GM18498 (cell line): ENCODE measurements around the gene WDR18.

Experiments used
- ATAC-seq: cut with Tn5 transposase; IDR thresholded peaks from one replicate; pipeline ENCODE4 v1.9.1; 2021; ENCODE audit warnings: mild to moderate bottlenecking, moderate library complexity; ENCODE audit not compliant: unreplicated experiment

WDR18 gene

DNA sequence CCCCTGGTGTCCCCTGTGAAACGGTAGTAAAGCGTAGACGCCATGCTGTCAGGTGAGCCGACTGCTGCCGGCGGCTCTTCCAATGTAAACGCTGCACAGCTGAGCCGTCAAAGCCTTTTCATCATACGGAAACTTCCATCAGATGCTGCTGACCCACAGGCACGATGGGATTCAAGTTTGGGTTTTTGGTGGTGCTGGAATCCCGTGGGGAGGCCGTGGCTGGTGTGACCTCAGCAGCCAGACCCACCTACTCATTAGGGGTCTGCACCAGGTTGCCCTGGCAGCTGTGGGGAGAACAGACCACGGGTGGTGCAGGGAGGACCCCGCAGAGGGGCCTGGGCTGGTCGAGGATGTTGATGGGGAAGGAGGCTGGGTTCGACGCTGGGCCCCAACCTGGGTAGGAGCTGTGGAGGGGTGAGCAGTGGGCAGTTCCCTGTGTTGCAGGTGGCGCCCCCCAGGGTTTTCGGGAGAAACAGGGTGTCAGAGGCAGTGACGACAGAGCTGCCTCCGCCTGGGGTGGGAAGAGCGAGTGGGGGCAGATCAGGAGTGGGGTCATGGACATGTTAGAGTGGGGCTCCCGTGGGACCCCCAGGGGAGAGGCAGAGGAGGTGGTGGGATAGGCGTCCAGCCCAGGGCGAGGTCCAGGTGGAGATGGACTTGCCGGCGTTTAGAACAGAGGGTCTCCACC lies 22.7 kb downstream of the WDR18 start:
- ATAC-seq = no peak

DNA sequence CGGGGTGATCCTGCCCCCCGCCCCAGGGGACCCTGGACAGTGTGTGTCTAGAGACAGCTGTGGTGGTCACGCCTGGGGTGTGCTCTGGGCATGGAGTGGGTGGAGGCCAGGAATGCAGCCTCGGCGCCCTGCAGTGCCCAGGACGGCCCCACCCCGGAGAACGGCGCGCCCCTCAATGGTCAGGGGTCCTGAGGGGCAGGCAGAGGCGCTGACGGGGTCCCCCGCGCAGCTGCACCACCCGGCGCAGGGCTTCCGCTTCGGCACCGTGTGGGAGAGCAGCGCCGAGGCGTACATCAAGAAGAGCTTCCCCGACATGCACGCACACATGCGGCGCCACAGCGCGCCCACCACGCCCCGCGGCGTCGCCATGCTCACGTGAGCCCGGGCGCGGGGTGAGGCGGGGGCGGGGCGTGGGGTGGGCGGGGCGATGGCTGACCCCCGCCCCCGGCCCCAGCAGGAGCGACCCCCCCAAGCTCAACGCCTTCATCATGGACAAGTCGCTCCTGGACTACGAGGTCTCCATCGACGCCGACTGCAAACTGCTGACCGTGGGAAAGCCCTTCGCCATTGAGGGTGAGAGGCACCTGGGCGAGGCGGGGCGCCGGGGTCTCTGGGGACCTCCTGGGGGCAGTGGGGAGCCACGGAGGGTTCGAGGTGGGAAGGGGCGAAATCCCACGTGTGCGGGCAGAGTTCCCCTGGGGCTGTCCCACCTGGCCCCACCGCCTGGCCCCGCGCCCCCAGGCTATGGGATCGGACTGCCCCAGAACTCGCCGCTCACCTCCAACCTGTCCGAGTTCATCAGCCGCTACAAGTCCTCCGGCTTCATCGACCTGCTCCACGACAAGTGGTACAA lies 23.5 kb downstream of the WDR18 start:
- no peak for ATAC-seq

DNA sequence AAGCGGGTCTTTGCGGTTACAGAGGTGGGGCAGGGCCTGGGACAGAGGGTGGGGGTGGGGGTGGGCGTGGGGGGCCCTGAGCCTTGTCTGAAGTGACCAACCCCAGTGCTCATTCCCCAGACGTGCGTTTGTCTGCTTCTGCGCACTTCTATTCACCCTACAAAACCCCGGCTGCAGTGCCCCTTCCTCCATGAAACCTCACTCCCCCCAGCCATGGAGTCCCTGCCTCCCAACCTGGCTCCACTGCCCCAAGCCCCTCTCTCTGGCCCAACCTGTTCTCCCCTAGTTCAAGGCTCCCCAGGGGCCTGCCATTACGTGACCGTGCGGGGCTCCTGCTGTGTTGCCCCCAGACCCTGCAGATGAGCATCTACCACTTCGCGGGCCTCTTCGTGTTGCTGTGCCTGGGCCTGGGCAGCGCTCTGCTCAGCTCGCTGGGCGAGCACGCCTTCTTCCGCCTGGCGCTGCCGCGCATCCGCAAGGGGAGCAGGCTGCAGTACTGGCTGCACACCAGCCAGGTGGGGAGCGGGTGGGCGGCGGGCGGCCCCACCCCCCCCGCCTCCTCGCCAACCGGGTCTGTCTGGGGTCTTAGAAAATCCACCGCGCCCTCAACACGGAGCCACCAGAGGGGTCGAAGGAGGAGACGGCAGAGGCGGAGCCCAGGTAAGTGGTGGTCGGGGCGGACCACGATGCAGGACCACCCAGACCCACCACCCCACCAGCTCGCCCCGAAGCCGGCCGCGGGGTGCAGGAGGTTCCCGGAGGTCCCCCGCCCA lies 24.3 kb downstream of the WDR18 start:
- ATAC-seq = no peak

DNA sequence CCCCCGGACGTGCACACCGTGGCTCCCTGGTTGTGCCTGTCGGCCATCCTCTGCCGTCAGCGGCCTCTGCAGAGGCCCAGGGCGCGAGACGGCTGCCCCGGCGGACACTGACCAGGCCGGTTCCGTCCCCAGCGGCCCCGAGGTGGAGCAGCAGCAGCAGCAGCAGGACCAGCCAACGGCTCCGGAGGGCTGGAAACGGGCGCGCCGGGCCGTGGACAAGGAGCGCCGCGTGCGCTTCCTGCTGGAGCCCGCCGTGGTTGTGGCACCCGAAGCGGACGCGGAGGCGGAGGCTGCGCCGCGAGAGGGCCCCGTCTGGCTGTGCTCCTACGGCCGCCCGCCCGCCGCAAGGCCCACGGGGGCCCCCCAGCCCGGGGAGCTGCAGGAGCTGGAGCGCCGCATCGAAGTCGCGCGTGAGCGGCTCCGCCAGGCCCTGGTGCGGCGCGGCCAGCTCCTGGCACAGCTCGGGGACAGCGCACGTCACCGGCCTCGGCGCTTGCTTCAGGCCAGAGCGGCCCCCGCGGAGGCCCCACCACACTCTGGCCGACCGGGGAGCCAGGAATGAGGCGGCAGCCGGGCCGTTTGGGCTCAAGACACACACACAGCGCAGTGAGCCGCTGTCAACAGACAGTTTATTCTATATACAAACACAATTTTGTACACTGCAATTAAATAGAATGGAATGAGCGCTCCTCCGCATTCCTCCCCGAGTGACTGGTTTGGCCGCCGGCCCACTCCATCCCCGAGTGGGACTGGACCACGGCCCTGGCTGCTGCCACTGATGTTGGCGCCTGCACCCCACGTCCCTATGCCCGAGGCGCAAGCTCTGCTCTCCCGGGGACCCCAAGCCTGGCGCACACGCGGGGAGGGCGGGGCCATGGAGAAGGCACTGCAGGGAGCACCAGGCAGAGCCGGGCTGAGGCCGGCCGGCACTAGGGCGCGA lies 25.2 kb downstream of the WDR18 start:
- no peak for ATAC-seq

DNA sequence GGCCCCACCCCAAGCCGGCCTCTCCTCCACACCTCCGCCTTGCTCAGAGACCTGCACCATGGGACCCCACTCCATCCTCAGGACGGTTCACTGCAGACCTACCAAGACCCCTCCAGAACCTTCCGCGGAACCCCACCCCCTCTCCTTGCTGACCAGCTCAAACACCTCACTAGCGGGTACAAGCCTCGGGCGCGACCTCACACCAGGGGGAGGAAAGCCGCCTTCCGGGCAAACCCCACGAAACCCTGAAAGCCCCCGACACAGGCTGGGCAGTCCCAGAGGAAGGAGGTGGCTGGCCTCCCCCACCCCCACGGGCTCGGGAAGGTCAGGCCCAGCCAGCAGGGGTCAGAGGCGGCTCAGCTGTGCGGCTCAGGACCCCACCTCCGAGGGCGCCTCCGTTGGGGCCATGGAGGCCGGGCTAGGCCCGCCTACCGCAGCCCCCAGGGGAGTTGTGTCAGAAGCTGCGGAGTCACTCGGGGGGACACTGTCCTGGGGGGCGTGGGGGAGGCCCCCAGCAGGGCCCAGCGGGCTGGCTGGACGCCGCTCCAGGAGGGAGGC lies 25.9 kb downstream of the WDR18 start:
- ATAC-seq = no peak

DNA sequence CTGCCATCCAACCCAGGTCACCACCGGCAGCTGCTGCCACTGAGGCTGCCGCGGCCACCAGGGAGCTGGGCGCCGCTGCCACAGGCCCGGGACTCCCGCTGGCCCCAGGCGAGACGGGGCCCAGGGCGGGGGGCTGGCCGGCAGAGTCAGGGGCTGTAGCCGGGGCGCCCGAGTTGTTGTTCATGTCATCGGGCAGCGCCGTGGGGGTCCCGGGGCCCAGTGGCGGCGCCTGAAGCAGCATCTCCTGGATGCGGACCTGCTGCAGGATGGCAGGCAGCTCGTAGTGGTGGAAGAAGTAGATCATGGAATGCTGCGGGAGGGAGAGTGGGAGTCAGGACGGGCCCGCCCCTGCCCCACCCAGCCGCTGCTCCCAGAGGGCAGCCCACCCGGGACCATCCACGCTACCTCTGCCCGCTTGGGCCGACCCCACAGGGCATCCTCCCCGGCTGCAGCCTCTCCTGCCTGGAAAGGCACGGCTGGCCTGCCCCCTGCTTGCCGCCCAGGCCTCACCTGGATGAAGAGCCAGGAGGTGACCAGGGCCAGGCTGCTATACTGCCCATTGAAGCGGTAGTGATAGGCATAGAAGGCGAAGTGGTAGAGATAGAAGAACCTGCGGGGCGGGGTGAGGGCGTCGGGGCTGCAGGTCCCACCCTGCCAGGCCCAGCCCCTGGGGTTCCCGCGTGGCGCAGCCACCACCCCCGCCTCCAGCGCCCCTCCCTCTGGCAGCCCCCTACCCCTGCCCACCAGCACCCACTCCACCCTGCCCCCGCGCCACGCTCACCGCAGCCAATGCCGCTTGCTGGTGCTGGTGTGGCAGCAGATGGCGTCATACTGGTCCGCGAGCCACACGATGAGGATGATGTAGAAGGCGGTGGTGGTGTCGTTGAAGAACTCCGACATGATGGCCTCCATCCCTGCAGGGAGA lies 26.7 kb downstream of the WDR18 start:
- ATAC-seq = no peak

DNA sequence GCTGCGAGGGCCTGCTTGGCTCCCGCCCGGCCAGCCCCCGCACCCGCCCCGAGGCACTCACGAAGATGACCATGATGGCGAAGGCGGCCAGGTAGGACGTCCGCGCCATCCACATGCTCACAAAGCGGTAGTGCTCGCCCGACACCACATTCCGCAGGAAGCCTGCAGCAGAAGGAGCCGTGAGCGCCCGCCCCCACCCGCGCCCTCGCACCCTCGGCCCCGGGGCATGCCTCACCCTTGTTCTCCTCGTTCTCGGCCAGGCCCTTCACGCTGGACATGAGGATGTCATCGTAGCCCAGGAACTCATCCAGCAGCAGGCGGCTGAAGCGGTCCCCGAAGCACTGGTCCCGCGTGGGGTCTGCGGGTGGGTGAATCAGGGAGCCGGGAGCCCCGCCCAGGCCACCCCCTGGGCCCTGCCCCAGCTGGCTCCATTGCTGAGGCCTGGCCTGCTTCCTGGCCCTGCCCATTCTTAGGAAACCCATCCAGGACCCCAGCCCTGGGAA lies 27.7 kb downstream of the WDR18 start:
- no peak for ATAC-seq

DNA sequence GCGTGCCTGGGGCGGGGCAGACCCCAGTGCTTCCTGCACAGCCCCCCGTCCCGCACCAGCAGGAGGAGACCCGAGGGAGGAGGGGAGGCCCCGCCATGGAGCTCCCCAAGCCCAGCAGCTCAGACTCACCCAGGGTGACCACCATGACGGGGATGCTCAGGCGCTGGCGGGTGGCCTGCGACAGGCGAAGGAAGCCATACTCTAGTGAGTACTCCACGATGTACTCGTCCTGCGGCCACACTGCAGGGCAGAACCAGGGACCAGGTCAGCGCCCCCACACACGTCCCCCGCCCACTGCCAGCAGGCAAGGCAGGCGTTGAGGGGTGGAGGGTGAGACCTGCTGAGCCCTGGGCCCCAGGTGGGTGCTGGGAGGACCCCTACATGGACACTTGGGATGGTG lies 28.2 kb downstream of the WDR18 start:
- no peak for ATAC-seq

DNA sequence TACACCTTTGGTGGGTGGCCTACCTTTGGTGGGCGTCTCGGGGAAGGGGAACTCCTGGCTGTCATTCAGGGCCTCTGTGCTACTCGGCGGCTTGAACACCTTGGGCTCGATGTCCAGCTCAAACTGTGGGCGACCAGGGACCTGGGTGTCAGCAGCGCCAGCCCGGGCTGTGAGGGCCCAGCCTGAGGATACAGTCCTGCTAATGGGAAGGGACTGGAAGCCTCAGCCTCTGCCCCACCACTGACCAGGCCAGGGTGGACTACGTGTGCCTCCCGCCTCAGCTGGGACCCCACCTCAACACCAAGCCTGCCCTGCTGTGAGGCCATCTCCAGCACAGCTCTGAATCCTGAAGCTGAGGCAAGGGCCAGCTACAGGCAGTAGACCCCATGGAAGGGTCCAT lies 29.1 kb downstream of the WDR18 start:
- no peak for ATAC-seq

DNA sequence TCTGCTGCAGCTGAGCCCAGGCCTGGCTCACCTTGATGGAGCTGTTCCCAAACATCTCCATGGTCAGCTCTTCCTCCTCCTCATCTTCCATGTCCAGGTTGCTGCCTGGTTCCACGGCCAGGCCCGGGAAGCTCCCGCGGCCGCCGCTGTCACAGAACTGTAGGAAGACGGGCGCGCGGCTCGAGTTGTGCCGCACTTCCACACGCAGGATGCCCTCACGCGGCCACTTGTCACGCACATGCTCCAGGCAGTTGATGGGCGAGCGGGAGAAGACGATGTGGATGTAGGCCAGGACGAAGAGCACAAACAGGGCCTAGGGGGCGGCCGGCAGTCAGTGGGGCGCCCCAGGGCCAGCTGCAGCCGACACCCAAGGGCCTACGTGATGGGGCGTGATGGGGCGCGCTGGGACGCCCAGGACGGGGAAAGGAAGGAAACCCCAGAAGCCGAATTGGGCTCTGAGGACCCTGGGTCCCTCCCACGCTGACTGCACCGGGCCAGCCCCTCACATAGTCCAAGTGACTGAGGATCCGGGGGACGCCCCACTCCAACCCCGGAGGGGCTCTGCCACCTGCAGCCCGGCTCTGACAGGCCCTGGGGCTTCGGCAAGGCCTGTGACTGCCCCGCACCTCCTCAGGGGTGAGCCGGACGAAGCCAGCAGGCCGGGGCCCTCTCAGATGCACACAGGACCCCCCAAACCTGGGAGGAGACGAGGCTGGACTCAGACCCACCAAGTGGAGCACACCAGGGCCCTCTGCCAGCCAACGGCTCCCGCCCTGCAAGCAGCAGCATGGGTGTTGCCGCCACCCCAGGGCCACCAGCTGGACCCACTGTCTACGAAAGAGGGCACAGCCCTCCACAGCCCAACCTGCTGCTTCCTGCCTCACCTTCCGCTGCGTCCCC lies 30.3 kb downstream of the WDR18 start:
- no peak for ATAC-seq

DNA sequence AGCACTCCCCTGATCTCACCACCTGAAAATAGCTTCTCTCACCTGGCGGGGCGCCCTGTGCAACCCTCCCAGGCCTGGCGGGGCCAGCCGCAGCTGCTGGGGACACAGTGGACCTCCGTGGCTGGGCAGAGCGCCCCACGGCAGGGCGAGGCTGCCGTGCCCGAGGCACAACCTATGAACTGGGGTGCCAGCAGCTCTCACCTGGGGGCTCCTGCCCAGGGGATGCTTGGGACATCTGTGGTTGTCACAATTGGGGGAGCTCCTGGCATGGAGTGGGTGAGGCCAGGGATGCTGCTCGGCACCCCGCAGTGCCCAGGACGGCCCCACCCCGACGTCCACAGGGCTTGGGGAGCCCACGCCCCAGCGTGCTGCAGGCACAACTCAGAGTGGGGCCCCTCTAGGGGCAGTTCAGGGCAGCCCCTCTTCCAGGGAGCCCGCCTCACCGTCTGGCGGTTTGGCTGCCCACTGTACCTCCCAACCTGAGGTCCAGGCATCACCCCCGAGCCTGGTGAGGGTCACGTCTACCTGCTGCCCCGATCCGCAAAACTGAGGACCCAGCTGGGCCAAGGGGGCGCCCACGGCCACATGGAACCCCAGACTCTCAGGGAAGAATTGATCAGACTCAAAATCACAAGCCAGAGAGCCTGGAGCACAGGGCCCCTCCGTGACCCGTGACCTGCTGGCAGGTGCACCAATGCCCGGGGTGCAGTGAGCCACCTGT lies 31.1 kb downstream of the WDR18 start:
- ATAC-seq = no peak

DNA sequence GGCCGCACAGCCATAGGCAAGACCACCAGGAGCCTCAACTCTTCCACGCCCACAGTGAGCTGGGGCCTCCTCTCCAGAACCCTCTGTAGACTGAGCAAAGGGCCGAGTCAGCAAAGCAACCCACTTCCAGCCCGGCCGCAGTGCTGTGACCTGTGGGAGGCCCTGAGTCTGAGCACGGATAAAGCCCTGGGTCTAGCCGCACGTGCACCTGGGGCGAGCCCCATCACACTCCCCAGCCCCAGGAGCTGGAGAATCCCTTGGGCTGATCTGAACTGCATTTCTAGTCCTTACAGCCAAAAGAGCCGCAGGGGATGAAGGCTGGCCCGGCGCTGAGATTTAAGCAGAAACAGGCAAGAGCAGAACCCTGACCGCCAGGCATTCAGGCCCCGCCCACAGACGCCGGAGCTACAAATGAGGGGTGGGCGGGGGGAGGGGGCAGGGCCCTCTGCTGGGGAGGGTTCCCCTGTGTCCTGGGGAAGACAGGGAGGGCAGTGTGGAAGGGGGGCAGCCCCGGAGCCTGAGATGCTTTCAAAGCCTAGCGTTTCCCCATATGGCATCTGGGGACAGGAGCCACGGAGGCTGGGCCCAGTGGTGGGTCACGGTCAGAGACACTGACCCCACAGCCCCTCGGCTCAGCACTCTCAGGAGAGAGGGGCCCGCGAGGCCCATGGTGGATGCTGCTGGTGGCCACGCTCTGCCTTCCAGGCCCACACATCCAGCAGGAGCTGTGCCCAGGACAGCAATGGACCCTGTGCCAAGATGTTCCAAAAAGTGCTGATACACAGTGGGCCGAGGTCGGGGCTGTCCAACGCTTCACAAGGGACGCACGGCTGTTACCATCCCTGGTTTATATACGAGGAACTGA lies 31.9 kb downstream of the WDR18 start:
- no peak for ATAC-seq

DNA sequence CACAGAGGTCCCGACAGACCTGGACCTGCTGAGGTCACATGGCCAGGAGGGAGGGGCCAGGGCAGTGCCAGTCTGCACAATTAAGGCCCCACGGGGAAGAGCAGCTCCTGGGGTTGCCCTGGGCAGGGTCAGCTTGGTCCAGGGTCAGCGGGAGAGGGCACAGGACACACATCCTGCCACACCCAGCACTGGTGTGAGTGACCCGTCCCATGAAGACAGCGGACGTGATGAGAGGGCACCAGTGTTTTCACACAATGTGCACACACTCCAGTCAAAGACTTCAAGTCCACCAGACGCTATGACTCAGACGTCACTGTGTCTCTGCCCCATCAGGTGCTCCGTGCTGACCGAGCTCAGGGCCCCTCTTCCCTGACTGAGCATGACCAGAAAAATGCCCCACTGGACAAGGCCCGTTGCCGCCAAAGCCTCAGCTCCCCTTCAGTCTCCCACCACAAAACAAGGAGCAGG lies 32.5 kb downstream of the WDR18 start:
- ATAC-seq = no peak

DNA sequence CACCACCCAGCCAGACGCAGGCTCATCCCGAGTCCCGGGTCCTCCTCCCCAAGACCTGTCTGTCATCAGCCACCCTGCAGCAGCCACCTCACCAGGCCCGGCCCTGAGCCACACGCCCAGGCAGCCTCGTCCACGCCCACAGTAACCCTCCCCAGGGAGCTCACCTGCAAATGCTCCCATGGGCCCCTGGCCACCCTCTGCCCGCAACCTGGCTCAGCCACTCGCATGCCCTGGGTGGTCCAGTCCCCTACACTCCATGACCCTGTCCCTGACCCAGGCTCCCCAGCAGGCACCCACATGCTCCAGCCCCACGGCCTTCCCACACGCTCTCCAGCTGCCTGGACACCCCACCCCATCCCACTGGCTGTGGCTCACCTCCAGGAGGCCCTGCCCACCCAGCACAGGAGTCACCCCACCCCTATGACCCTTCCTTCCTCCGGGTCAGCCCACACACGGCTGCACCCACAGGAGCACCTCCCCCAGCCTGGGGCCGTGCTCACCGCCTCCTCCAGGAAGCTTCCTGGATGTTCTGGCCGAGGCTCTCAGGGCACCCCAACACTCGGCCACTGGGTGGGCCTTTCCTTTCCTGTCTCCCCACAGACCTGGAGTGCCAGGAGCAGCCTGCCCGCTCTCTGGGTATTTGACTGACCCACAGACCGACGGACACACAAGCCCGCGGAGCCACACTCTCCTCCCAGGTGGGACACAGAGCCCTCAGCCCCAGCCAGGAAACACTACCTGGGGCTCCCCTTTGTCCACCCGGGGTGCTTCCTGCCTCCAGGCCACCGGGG lies 33.2 kb downstream of the WDR18 start:
- ATAC-seq = no peak

DNA sequence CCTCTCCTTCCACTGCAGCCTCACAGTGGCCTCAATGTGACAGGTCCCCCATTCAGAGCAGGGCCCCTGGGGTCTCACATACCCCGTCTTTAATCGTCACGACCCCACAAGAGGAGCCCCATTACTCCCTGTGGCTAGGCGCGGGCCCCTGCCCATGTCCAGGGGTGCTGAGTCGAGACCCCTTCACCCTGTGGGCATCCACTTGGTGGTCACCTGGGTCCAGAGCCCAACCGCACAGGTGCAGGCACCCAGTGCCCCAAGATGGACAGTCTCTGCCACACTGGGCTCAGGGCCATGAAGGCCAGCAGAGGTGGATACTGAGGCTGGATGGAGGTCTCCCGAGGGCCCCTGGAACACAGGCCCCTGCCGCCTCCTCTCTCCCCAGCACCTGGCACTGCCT lies 33.8 kb downstream of the WDR18 start:
- no peak for ATAC-seq

DNA sequence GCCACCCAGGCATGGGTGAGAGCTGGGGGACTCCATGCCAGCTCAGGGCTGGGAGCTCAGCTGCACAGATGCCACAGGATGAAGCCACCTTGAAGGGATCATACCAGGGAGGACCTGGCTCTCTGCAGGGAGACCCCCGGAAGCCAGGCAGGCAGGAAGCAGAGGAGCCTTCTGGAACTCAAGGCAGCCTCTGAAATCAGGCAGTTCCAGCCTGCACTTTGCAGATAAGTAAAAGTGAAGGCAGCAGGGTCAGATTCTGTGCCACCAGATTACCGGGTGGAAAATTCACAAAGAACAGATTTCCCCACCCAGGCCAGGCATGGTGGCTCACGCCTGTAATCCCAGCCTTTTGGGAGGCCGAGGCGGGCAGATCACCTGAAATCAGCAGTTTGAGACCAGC lies 34.2 kb downstream of the WDR18 start:
- ATAC-seq = no peak
